Keratinocyte (primary cell): Measurements from ENCODE around the gene POU6F2. TPM values are rescaled to one million over a fixed set of nuclear protein-coding genes. Genes with fewer than 3 reads are reported as not detected.

Experiments used
- DNase-seq: peaks from one replicate; pipeline ENCODE4 v3.0.0-alpha.2; 2011; ENCODE audit warnings: low read depth, missing footprints, low spot score
- FAIRE-seq: peaks from 2 replicates; lab custom pipeline; 2011; peaks lifted over from hg19 to GRCh38; lab: Jason Lieb, UNC
- H2AFZ ChIP-seq: 2 replicates; pipeline ENCODE4 v1.6.0; 2012; ENCODE audit warnings: low read length, control low read depth, inconsistent platforms; ENCODE audit not compliant: control insufficient read depth
- H3K27ac ChIP-seq: 2 replicates; pipeline ENCODE4 v1.5.1; 2011; ENCODE audit warnings: low read length; ENCODE audit not compliant: control insufficient read depth, insufficient read depth
- H3K27me3 ChIP-seq: 3 replicates; pipeline ENCODE4 v1.6.0; 2011; ENCODE audit warnings: low read length; ENCODE audit not compliant: control insufficient read depth, insufficient read depth; ENCODE audit errors: extremely low read depth
- H3K36me3 ChIP-seq, 2 experiments: 2 replicates in 1 of 2; 3 replicates in 1 of 2; pipeline ENCODE4 v1.5.1; 2011; ENCODE audit warnings: low read length in 2 of 2, mild to moderate bottlenecking in 1 of 2; ENCODE audit not compliant: control insufficient read depth in 2 of 2, insufficient read depth in 2 of 2; ENCODE audit errors: extremely low read depth in 1 of 2
- H3K4me1 ChIP-seq: 3 replicates; pipeline ENCODE4 v1.5.1; 2011; ENCODE audit warnings: low read length; ENCODE audit not compliant: control insufficient read depth, insufficient read depth; ENCODE audit errors: extremely low read depth
- H3K4me2 ChIP-seq: 3 replicates; pipeline ENCODE4 v1.6.0; 2011; ENCODE audit warnings: low read depth, low read length; ENCODE audit not compliant: control insufficient read depth, insufficient read depth; ENCODE audit errors: extremely low read depth
- H3K4me3 ChIP-seq, 3 experiments: fragments of 200-600 bp in 1 of 3; sonication (generic) in 1 of 3; 2 replicates in 2 of 3; 3 replicates in 1 of 3; pipeline ENCODE4 v1.5.1; 2011 to 2016; ENCODE audit warnings: low read length in 3 of 3, mild to moderate bottlenecking in 3 of 3, control low read depth in 2 of 3, inconsistent platforms in 1 of 3, low read depth in 1 of 3, mixed read lengths in 1 of 3, mixed run types in 1 of 3, moderate library complexity in 1 of 3; ENCODE audit not compliant: control insufficient read depth in 2 of 3, insufficient read depth in 2 of 3; ENCODE audit errors: extremely low read depth in 1 of 3
- H3K79me2 ChIP-seq: 2 replicates; pipeline ENCODE4 v1.6.0; 2012; ENCODE audit warnings: low read length; ENCODE audit not compliant: control insufficient read depth, insufficient read depth
- H3K9ac ChIP-seq: 3 replicates; pipeline ENCODE4 v1.6.0; 2011; ENCODE audit warnings: low read length; ENCODE audit not compliant: control insufficient read depth, insufficient read depth; ENCODE audit errors: extremely low read depth
- H3K9me1 ChIP-seq: 3 replicates; pipeline ENCODE4 v1.6.0; 2011; ENCODE audit warnings: low read length; ENCODE audit not compliant: control insufficient read depth, insufficient read depth; ENCODE audit errors: extremely low read depth
- H3K9me3 ChIP-seq: 2 replicates; pipeline ENCODE4 v1.5.1; 2012; ENCODE audit warnings: low read depth, low read length; ENCODE audit not compliant: control insufficient read depth
- H4K20me1 ChIP-seq: 3 replicates; pipeline ENCODE4 v1.6.0; 2011; ENCODE audit warnings: low read length; ENCODE audit not compliant: control insufficient read depth, insufficient read depth; ENCODE audit errors: extremely low read depth
- CTCF ChIP-seq, 3 experiments: IDR thresholded peaks in 1 of 3; conservative IDR thresholded peaks in 1 of 3; optimal IDR thresholded peaks in 1 of 3; 2 replicates in 2 of 3; 3 replicates in 1 of 3; pipeline versions ENCODE3 to v1.5.1; 2011; ENCODE audit warnings: low read length in 3 of 3, mild to moderate bottlenecking in 3 of 3, moderate library complexity in 2 of 3, control low read depth in 1 of 3, inconsistent platforms in 1 of 3; ENCODE audit not compliant: insufficient read depth in 2 of 3; ENCODE audit errors: extremely low read depth in 1 of 3
- EZH2 ChIP-seq: IDR thresholded peaks from one replicate; pipeline ENCODE4 v1.6.1; 2012; ENCODE audit warnings: inconsistent platforms, mild to moderate bottlenecking, low read length, moderate library complexity
- dilution Hi-C: fragments of 300-500 bp; cut with MboI; formaldehyde crosslinking; loops from one replicate; pipeline ENCODE4 v1.7.0; 2020; ENCODE audit warnings: low sequenced_read_pairs; ENCODE audit not compliant: extremely low pct_ligation_motif_present
- polyA plus RNA-seq, 5 experiments: library from polyadenylated mRNA; depleted of rRNA in 3 of 5; stranded (reverse) in 3 of 5; stranded (forward) in 1 of 5; unstranded in 1 of 5; fragments of >200 nt; gene quantifications; 1 replicate in 1 of 5; 2 replicates in 3 of 5; 3 replicates in 1 of 5; pipeline versions ENCODE4 v1.2.1 to v1.2.3, GENCODE V29; 2011 to 2012; ENCODE audit warnings: missing spikeins in 2 of 5, low read depth in 1 of 5, low replicate concordance in 1 of 5

POU6F2 gene
- polyA plus RNA-seq, 1 donor (not counting 4 experiments of a cell fraction or from before 2014, with no cell fraction given) = not detected

- DNase-seq = no peak
- Histone ChIP-seq H3K9me1 (no peaks in the 10 kb centered on the region), H3K4me2 (no peak overlapping the region), H4K20me1 (no peaks in the 10 kb centered on the region), H3K36me3 (no peaks in the 10 kb centered on the region), H3K27me3 (no peaks in the 10 kb centered on the region), H3K9ac (no peak overlapping the region), H3K4me1 (no peaks in the 10 kb centered on the region), H3K9me3 (no peaks in the 10 kb centered on the region), H3K79me2 (no peaks in the 10 kb centered on the region), H3K4me3 (no peak overlapping the region), H3K27ac (no peak overlapping the region), H2AFZ (no peak overlapping the region)
- FAIRE-seq = no peak
- TF ChIP-seq EZH2 (no peak), CTCF (optimal IDR thresholded peaks at IDR 0.05 in 1 of 3, IDR thresholded peaks at IDR 0.05 in 1 of 3, conservative IDR thresholded peaks at IDR 0.05 in 1 of 3; ENCODE audit: extremely low read depth in 1 of 3, insufficient read depth in 2 of 3, low read length in 3 of 3) (no peak)
- dilution Hi-C loops = no loop called here
Observed at GRCh38 chr7:39094731-39095130, 117.0 kb downstream of the POU6F2 start.

DNA sequence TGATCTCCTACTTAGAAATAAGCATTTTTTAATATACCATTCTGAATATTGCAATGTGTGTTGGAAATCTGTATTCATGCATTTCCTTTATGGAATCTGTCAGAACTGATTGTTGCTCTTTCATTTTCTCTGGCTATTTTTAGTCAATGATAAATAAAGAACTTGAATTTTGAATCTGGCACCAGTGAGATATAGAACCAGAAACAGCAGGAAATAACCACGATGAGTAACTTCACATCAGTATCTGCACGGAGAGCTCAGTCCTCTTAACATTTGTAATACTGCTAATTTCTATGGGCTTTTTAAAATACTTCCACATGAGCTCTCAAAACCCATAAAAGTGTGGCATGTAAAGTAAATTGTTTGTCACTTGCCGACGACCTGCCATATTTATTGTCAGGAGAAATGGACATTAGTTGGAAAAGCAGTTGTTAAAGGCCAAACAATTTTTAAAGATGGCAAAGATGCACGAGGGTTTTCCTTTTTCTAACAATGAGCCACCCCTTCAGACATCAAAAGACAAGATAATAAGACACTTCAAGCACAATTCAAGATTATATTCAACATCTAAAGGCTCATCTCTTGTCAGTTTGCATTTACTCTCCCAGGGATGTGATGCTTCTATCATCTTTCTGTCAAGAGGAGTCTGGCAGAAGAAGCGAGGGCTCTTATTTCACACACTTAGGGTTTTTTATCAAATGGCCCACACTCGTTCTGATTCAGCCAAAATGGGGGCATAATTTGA lies 118.3 kb downstream of the POU6F2 start:
- Histone ChIP-seq H3K36me3 (no peaks in the 10 kb centered on the region), H3K9me3 (no peaks in the 10 kb centered on the region), H3K9ac (no peak overlapping the region), H3K9me1 (no peaks in the 10 kb centered on the region), H3K4me2 (no peak overlapping the region), H3K4me1 (no peaks in the 10 kb centered on the region), H3K27ac (no peak overlapping the region), H3K4me3 (no peak overlapping the region), H3K27me3 (no peaks in the 10 kb centered on the region), H4K20me1 (no peaks in the 10 kb centered on the region), H2AFZ (no peak overlapping the region), H3K79me2 (no peaks in the 10 kb centered on the region)
- TF ChIP-seq EZH2 (no peak), CTCF (optimal IDR thresholded peaks at IDR 0.05 in 1 of 3, IDR thresholded peaks at IDR 0.05 in 1 of 3, conservative IDR thresholded peaks at IDR 0.05 in 1 of 3; ENCODE audit: extremely low read depth in 1 of 3, insufficient read depth in 2 of 3, low read length in 3 of 3) (no peak)
- DNase-seq (no peak), FAIRE-seq (no peak)
- dilution Hi-C loops = no loop called here
